Adrenal gland (tissue), 5 donors: ENCODE data around the gene TSFM.

Experiments
- CTCF ChIP-seq, 6 experiments: fragments of 450-650 bp in 4 of 6; fragments of 200-600 bp in 2 of 6; sonication (generic) in 1 of 6; IDR thresholded peaks; 1 replicate in 5 of 6; 2 replicates in 1 of 6; pipeline versions ENCODE4 v1.5.1 to v1.8.0; 2016 to 2021; ENCODE audit warnings: antibody characterized with exemption in 6 of 6, mild to moderate bottlenecking in 2 of 6, moderate library complexity in 1 of 6
- POLR2A ChIP-seq, 2 donors: fragments of 450-650 bp; IDR thresholded peaks; one replicate each; pipeline ENCODE4 v1.6.1; 2017; ENCODE audit warnings: antibody characterized with exemption in 2 of 2, mild to moderate bottlenecking in 2 of 2, moderate library complexity in 1 of 2
- donor health status: DM: no; HTN: no; CAD: no.

GRCh38 chr12:57770734-57771133 lies 11.9 kb upstream of the TSFM start:
- TF ChIP-seq CTCF (IDR thresholded peaks at IDR 0.05) (no peak), POLR2A (IDR thresholded peaks at IDR 0.05) (no peak)
